Measurements from ENCODE around the gene CACNA1C.

CACNA1C gene

DNA sequence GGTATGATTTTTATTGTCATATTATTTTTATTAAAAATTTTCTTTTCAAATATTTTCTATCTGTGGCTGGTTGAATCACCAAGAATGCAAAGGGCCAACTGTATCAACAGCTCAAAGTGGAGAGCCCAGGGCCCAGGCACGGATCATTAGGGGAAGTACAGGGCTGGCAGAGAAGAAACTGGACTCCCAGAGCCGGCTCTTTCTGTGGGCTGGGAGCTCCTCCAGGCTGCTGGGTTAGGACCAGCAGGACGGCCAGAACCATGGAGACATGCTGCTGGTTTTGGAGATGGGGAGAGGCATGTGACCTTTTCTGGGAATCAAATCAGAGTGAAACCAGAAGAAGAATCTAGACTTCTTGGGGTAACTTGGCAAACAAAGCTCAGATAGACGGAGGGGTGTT is 220.5 kb downstream of the CACNA1C start:
- no peak for DNase-seq (ENCODE audit: low read depth in 2 of 2, low spot score in 1 of 2)

- no peak for DNase-seq (ENCODE audit: low read depth in 2 of 2, low spot score in 1 of 2)
Observed at GRCh38 chr12:2273751-2274150, 221.0 kb downstream of the CACNA1C start.

GRCh38 chr12:2274733-2275132 is 221.9 kb downstream of the CACNA1C start:
- DNase-seq (ENCODE audit: low read depth in 2 of 2, low spot score in 1 of 2): no peak

DNA sequence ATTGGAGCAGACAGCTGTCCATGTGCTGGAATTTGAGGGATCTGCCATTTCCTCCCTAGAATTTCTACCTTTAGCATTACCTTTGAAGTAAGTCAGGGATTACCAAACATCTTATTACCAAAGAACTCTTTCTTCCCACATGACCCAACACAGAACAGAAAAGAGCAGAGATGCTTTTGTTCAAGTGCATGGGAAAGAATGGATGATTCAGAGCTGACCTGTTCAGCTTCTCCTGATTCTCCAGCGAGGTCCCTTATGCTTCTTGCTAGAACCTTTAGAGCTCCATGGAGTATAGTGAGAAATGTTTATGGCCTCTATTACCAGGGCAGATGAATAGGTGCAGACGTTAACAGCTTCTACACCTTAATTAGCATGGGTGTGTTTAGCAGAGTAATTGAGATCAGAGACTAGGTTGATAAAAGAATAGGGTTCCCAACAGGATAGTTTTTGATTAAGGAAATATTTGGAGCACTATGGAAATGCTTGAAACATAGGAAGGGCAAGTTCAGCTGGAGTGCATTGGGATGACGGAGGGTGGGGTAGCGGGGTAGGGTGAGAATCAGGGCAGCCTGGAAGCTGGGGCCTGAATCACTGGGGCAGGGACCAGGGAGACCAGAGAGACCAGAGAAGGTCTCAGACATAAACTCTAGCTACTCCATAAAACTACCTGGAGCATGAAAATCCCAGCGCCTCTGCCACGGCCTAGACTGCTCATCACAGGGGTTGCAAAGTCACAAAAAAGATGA is 223.7 kb downstream of the CACNA1C start:
- DNase-seq (ENCODE audit: low read depth in 2 of 2, low spot score in 1 of 2): no peak

- DNase-seq (ENCODE audit: low read depth in 2 of 2, low spot score in 1 of 2): no peak
Observed at GRCh38 chr12:2277492-2278155, 224.8 kb downstream of the CACNA1C start.

DNA sequence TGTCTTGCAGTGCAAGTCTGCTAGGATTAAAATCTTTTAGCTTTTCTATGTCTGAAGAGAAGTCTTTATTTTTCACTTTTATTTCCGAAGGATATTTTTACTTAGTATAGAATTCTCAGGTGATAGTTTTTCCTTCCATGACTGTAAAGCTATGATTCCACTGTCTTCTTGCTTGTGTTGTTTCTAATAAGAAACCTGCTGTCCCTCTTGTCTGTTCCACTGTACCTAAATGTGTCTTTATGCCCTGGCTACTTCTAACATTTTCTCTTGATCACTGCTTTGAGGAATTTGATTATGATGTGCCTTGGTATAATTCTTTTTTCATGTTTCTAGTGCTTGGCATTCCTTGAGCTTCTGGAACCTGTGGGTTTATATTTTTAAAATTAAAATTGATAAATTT is 228.7 kb downstream of the CACNA1C start:
- no peak for DNase-seq (ENCODE audit: low read depth in 2 of 2, low spot score in 1 of 2)

- DNase-seq (ENCODE audit: low read depth in 2 of 2, low spot score in 1 of 2): no peak
Observed at GRCh38 chr12:2282318-2282717, 229.5 kb downstream of the CACNA1C start.

DNA sequence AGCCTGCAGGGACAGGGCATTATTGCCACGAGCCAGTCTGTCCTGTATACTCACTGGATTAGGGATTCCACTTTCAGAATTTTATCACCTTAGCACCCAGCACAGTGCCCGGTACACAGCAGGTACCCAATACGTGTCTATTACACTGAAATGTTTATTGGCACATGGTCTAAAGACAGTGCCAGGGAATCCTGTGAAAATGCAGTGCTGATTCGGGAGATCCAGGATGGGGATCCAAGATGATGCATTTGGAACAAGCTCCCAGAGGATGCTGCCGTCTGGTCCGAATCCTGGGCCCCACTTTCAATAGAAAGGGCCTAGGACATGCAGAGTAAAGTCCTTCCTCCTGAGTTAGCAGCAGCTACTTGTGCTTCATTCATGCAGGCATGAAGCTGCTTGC is 230.7 kb downstream of the CACNA1C start:
- DNase-seq (ENCODE audit: low read depth in 2 of 2, low spot score in 1 of 2): no peak

- no peak for DNase-seq (ENCODE audit: low read depth in 2 of 2, low spot score in 1 of 2)
Observed at GRCh38 chr12:2283916-2284315, 231.1 kb downstream of the CACNA1C start.

DNA sequence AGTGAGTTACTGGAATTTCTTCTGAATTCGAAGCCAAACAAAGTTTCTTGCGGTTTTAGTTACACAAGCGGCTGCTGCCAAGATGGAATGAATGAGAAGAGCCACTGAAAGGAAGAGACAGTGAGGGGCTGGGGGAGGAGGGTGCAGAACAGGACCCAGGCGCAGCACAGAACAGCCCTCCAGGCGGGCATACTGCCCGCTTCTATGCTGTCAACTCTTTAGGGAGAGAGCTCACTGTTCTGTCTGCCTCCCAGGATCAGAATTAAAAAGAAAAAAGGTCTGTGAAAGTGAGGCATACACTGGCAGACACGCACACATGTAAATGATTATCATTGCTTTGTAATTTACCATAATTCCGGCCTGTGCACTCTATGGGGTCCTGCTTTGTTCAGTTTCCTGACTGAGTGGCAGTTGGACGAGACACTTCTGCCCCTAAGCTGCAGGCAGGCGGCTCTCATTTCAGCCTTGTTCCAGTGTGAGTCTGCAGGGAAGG is 231.6 kb downstream of the CACNA1C start:
- no peak for DNase-seq (ENCODE audit: low read depth in 2 of 2, low spot score in 1 of 2)

DNA sequence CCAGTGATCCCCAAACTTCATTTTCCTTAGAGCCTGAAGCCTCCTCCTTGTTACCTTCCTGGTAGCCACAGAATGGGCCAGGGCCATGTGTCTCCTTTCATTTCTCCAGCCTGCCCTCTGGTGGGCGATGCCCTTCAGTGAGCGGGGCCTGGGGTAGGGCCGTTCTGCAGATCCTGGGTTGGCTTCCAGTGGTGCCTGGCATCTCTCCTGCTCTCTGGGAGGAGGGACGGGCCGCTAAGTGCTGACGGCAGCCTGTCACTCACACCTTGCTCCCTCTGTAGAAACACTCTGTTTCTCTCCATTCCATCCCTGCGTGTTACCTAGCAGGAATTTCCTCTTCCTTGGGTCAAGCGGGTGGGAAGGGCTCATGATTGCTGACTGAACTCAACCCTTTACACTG is 232.1 kb downstream of the CACNA1C start:
- no peak for DNase-seq (ENCODE audit: low read depth in 2 of 2, low spot score in 1 of 2)

GRCh38 chr12:2285462-2285861 is 232.7 kb downstream of the CACNA1C start:
- DNase-seq (ENCODE audit: low read depth in 2 of 2, low spot score in 1 of 2): no peak

GRCh38 chr12:2286047-2286446 is 233.3 kb downstream of the CACNA1C start:
- DNase-seq (ENCODE audit: low read depth in 2 of 2, low spot score in 1 of 2): no peak

- DNase-seq (ENCODE audit: low read depth in 2 of 2, low spot score in 1 of 2): no peak
Observed at GRCh38 chr12:2286461-2287131, 233.8 kb downstream of the CACNA1C start.

- DNase-seq (ENCODE audit: low read depth in 2 of 2, low spot score in 1 of 2): no peak
Observed at GRCh38 chr12:2287151-2287550, 234.4 kb downstream of the CACNA1C start.

GRCh38 chr12:2287589-2287988 is 234.8 kb downstream of the CACNA1C start:
- no peak for DNase-seq (ENCODE audit: low read depth in 2 of 2, low spot score in 1 of 2)

DNA sequence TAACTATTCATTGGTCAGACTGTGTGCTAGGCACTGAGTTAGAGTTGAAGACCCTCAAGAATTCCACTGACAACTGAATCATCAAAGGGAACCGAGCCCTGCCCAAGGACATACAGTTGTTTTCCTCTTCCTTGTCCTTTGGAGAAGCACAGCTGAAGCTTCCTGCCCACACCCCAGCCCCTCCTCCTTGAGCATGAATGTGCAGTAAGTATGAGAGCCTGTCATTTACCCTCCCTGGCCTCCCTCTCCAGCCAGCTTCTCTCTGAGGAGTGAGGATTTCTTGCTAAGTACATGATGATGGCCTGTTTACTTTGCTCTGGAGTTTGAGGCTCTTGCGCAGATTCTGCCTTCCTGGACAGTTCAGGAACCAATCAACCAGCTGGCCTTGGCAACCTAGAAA is 235.2 kb downstream of the CACNA1C start:
- DNase-seq (ENCODE audit: low read depth in 2 of 2, low spot score in 1 of 2): no peak

- no peak for DNase-seq (ENCODE audit: low read depth in 2 of 2, low spot score in 1 of 2)
Observed at GRCh38 chr12:2288471-2288870, 235.7 kb downstream of the CACNA1C start.

- no peak for DNase-seq (ENCODE audit: low read depth in 2 of 2, low spot score in 1 of 2)
Observed at GRCh38 chr12:2288875-2289274, 236.1 kb downstream of the CACNA1C start.

DNA sequence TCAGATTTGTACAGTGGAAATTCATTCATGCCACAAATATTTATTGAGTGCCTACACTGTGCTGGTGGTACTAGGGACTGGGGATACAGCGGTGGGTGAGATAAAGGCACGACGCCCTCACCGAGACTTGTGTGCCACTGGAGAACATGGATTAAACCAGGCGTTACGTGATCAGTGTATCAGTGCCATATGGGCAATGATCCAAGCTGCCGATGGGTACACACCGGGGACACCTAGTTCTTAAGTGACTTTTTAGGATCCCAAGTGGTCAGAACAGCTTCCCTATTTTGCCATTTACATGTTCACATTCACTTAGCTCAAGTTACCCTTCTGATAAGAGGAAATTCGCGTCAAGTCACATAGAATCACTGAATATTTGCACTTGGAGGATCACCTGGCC is 236.7 kb downstream of the CACNA1C start:
- DNase-seq (ENCODE audit: low read depth in 2 of 2, low spot score in 1 of 2): no peak

GRCh38 chr12:2290091-2290490 is 237.3 kb downstream of the CACNA1C start:
- DNase-seq (ENCODE audit: low read depth in 2 of 2, low spot score in 1 of 2): no peak

DNA sequence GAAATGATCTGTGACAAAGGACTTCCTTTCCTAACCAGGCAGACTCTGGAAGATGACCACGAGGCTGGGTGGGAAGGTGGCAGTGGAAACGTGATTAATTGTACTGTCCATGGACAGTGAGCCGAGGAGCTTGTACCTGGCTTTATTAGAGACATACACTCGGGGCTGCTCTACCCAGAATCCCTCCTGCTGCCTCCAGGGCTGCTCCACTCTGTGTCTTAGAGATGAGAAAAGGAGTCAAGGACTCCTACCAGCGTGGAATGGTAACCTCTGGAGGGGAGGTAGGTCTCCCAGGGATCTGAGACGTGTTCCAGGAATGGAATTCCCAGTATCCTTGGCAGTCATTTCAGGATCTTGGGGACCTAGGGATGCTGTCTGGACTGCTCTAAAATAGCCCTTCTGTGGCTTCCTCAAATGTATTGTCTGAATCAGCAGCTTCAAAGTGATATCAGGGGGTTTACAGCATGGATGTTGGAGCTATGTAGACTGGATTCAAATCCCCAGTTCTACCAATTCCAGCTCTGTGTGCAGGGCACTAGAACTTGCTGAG is 237.8 kb downstream of the CACNA1C start:
- no peak for DNase-seq (ENCODE audit: low read depth in 2 of 2, low spot score in 1 of 2)

All from stimulated activated CD8-positive, alpha-beta memory T cell treated with anti-CD3 and anti-CD28 coated beads, Interleukin-4, amount 100 ng/mL, for 1 hour (primary cell).